SW 1271 (cell line): ENCODE data around the gene CHAC1.

ENCODE experiments used
- DNase-seq, 2 experiments: peaks; one replicate each; lab custom pipeline; 2025; lab: John Stamatoyannopoulos, UW

Gene CHAC1

GRCh38 chr15:40952901-40953712 lies at the start of gene CHAC1:
Gene CHAC1 (plus strand): TSS chr15:40953471. CDS start chr15:40953584, 113 bp downstream.
- DNase-seq = peak; percentile 71 to 88

DNA sequence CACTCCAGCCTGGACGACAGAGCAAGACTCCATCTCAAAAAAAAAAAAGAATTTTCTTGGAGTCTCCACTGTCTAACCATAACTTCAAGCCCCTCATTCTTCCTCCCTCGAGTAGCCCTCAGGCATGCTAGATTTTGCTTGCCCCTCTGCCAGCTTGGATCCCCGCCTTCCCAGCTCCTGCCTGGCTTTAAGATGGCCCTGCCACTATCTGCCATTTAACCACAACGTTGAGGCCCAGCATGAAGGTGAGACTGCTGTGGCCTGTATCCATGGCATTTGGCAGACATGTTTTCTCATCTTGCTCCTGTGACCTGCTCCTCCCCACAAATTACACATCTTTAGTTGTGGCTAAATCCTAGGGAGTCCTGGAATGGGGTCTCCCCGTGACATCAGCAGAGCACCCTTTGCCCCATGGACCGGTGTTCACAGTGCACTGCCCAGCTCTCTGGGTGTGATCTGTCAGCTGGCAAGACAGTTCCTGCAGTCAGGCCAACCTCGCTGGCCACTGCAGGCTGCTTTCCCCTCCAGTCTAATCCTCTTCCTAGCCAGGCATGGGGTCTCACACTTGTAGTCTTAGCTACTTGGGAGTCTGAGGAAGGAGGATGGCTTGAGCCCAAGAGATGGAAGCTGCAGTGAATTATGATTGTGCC lies 48.6 kb upstream of the CHAC1 start:
- no peak for DNase-seq

DNA sequence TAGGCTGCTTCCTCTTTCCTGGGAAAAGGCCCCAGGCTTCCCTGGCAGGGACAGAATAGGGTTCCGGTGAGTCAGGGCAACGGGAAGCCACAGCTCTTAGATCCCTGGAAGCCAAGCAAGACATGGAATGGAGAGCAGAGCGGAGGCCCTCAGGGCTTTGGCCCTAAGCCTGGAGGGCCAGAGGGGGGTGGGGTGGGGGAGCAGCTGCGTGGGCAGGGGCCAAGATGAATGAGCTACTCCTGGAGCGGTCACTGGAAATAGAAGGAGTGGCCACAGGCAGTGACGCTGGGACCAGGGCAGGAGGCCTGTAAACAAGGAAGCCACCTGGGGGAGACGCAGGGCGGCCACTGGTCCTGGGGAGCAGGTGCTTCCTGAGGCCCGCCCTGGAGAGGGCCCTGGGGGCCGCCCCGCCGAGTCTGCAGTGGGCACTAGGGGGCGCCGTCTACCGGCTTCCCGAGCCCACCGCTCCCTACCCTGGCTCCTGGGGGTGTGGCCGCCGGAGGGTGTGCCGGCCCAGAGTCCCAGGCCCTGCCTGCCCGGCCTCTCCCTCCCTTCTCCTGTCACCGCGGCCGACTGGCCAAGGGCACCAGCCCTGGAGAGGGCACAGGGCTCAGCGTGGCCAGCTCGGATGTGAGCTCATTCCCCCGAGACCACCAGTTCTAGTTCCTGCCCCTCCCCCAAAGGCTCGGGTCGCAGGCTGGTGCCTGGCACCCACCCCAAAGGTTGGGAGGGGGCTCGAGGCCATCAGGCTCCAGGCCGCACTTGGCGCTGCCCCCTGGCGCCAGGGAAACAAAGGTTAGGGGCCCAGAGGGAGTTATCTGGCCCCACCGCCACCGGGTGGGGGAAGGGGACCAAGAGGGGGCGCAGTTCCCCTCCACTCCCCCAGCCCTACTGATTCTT lies 46.9 kb upstream of the CHAC1 start:
- DNase-seq = peak; percentile 20 to 77

DNA sequence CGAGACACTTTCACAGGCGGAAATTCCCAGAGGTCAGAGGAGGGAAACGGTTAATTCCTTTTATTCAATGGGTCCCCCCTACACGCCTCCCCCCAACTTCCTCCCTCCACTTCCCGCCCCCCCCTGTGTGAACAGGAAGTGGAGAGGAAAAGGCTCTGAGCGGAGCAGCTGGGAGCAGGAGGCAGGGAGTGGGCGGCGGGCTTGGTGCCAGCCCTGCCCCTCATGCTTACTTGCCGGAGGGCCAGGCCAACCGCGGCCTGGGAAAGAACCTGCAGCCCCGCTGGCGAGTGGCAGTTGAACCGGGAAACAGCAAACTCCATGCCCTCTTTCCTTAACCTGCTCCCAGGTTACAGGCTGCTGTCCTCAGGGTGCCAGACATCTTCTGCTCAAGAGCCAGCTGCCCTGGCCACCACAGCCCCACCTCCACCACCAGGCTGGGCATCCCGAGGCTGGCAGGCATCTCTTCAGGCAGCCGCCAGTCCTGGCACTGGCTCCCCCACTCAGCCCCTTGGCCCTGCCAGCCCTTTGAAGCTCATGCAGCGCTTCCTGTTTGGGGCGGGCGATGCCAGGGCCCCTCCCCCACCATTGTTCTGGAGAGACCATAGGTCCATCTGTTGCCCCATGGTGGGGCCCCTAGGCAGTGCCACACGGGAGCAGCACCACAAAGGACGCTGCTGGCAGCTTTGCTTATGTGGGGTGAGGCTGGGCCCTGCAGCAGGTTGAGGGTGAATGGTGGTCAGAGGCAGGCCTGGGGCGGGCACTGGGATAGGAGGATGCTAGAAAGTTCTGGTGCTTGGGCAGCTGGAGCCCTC lies 46.1 kb upstream of the CHAC1 start:
- no peak for DNase-seq

DNA sequence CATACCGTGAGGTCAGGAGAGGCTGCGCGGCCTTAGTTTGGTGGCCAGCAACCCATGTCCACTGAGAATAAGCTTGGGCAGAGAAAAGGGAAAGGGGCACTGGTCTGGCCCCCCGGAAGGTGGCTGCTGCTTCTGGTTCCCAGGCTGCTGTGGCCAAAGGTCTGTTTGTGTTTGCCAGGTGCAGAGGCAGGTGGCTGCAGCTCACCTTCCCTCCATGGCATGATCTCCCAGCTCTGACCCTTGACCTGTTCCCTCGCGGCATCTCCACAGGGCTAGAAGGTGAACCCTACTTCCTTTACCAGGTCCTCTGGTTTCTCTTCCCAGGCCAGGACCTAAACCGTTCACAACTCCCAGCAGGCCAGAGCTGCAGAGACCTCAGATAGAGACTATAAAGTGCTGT lies 45.2 kb upstream of the CHAC1 start:
- DNase-seq = no peak

- DNase-seq = no peak
Observed at GRCh38 chr15:40909662-40910630, 43.3 kb upstream of the CHAC1 start.

- no peak for DNase-seq
Observed at GRCh38 chr15:40911141-40911540, 42.1 kb upstream of the CHAC1 start.

- DNase-seq = no peak
Observed at GRCh38 chr15:40911693-40912092, 41.6 kb upstream of the CHAC1 start.

- no peak for DNase-seq
Observed at GRCh38 chr15:40912478-40912877, 40.8 kb upstream of the CHAC1 start.

- no peak for DNase-seq
Observed at GRCh38 chr15:40914013-40914412, 39.3 kb upstream of the CHAC1 start.

DNA sequence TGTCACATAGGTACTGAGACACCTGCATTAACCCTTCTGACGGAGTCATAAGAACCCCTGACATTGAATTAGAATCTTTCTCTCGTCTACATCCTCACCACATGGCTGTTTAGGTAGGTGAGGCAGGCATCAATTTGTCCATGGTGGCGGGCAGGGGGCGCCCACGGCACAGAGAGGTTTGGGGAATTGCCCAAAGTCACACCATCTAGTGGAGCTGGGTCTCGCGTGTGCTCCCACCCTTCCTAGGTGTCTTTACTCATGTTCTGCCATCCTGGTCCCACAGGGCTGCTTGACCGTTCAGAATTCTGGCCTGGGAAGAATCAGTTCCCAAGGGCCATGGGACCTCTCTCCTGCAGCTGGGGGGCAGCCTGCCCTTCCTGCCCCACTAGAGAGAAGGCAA lies 38.8 kb upstream of the CHAC1 start:
- DNase-seq = no peak

- no peak for DNase-seq
Observed at GRCh38 chr15:40915116-40915661, 38.1 kb upstream of the CHAC1 start.

GRCh38 chr15:40915679-40916078 lies 37.6 kb upstream of the CHAC1 start:
- DNase-seq = no peak

GRCh38 chr15:40917585-40917984 lies 35.7 kb upstream of the CHAC1 start:
- no peak for DNase-seq

- no peak for DNase-seq
Observed at GRCh38 chr15:40918146-40918798, 35.0 kb upstream of the CHAC1 start.

GRCh38 chr15:40918799-40919392 lies 34.4 kb upstream of the CHAC1 start:
- no peak for DNase-seq

DNA sequence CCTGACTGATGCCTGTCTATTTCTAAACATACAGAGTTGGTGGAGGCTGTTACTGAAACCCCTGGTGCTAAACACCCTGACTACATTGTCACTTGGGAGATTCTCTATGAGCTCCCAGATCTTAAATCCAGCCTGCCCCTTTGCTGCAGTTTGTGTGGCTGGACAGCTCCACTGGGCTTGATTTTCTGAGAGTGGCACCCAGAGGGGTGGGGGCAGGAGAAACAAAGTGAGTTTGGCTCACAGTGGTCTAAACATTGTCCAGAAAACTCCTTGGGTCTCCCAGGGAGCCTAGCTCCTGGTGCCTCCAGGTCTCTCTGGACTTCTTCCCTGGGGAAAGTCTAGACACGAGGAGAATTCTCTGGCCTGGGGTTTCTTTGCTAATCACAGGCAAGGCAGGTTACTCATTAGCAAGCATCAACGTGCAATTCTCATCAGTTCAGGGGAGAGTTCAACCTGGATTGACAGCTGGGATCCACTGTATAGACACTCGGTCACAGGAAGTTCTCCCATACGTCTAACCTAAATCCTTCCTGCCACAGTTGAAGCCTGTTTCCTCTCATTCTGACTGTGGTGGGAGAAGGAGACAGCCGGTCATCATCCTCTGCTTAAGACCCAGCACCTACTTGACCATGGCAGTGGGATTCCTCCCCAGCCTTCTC lies 31.2 kb upstream of the CHAC1 start:
- no peak for DNase-seq

DNA sequence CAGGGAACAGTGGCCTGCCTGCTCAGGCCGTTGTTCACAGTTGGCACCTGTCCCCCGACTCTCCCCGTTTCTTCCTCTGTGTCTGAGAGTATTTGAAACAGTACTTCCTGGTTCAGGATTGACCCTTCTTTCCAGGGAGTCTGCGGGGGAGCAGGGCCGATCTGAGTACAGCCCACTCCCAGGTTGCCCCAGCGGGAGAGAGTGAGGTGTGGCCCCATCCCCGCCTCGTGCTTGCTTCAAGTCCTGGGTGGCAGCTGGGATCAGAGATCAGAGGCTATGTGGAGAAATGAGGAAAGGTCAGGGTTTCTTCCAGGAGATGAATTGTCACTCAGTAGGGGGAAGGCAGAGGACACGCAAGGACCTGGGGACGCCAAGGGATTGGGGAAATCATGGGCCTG lies 30.7 kb upstream of the CHAC1 start:
- no peak for DNase-seq

GRCh38 chr15:40923551-40923950 lies 29.7 kb upstream of the CHAC1 start:
- DNase-seq = no peak
